NCI-H510A treated with DMSO at 0.1 percent for 48 hours (cell line): ENCODE data around the gene EXOSC6.
"Not testable (repeated sequence)": the region's sequence is repeated elsewhere in the genome, so short reads cannot be mapped to it uniquely, and the experiment has no call there.

Source experiments
- DNase-seq: peaks from one replicate; lab custom pipeline; 2025; lab: John Stamatoyannopoulos, UW

The EXOSC6 gene

DNA sequence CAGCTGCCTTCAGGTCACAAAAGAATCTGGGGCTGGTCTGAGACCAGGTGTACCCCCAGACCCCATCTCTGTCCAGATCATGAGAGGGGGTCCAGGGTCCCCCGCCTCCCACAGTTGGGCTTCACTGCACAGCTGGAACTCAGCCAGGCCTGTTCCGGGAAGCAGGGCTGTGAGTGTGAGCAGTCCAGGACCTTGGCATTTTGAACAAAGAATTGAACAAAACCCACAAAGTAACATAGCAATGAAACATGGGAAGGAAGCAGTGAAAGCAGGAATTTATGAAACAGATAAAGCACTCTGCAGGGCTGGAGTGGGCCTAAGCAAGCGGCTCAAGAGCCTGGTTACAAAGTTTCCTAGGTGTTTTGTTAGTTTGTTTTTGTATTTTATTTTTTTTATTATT, 53.1 kb downstream of the EXOSC6 start:
- not testable (repeated sequence) for DNase-seq

DNA sequence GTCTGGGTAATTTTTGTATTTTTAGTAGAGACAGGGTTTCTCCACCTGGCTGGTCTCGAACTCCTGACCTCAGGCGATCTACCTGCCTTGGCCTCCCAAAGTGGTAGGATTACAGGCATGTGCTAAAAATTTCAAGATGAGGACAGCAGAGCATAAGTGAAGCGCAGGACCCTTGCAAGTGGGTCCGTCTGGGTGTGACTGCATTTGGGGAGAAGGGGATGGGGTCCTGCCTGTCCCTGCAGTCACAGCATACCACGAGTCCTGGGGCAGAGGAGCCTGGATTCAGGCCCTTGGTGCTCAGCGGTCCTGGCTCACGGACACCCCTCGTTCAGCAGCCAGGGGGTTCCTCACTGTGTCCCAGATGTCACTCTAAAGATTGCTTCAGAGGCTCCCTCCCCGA, 53.5 kb downstream of the EXOSC6 start:
- not testable (repeated sequence) for DNase-seq

DNA sequence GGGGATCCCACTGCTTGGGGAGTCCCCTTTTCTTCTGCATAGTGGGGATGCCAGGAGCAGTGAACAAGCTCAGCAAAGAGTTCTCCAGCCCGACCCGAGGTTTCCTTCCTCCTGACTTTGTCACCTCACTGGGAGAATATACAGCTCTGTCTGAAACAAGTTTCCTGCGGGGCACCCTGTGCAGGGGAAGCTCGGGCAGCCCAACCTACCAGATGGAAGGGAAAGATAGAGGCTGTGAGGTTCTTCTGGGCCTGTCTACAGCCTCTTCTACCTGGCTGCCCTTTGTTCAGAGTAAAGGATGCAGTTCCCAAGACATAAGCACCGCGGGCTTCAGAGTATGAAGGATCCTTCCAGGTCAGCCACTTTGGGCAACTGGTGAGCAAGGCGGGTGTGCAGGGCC, 54.1 kb downstream of the EXOSC6 start:
- not testable (repeated sequence) for DNase-seq
